ACC112 (cell line): Measurements from ENCODE around the gene PFN1.
A peak's percentile ranks its signal among the peaks of the same experiment; 100 is the strongest.
"Not testable (repeated sequence)": the region's sequence is repeated elsewhere in the genome, so short reads cannot be mapped to it uniquely, and the experiment has no call there.

Source experiments
- H2AFZ ChIP-seq: fragments of 200-600 bp; sonication (generic); one replicate; pipeline ENCODE4 v1.6.0; 2017; ENCODE audit warnings: antibody characterized with exemption, low read length; ENCODE audit not compliant: unreplicated experiment
- H3K27ac ChIP-seq: fragments of 200-600 bp; sonication (generic); 2 replicates; pipeline ENCODE4 v1.5.1; 2014; ENCODE audit warnings: low read depth, mild to moderate bottlenecking, antibody characterized with exemption, low read length, moderate library complexity
- H3K27me3 ChIP-seq: fragments of 200-600 bp; sonication (generic); 2 replicates; pipeline ENCODE4 v1.6.1; 2014; ENCODE audit warnings: mild to moderate bottlenecking, antibody characterized with exemption, low read length, moderate library complexity, mixed read lengths; ENCODE audit not compliant: insufficient read depth
- H3K36me3 ChIP-seq: fragments of 200-600 bp; sonication (generic); 2 replicates; pipeline ENCODE4 v1.6.1; 2016; ENCODE audit warnings: mild to moderate bottlenecking, antibody characterized with exemption, low read length, moderate library complexity, mixed read lengths; ENCODE audit not compliant: insufficient read depth
- H3K4me1 ChIP-seq: fragments of 200-600 bp; sonication (generic); one replicate; pipeline ENCODE4 v1.6.1; 2016; ENCODE audit warnings: low read length, mixed read lengths; ENCODE audit not compliant: insufficient read depth, unreplicated experiment, control insufficient read depth
- H3K4me3 ChIP-seq: fragments of 200-600 bp; sonication (generic); 2 replicates; pipeline ENCODE4 v1.5.1; 2014; ENCODE audit warnings: mild to moderate bottlenecking, low read depth, low read length
- H3K79me2 ChIP-seq: fragments of 200-600 bp; sonication (generic); one replicate; pipeline ENCODE4 v1.6.0; 2016; ENCODE audit warnings: low read length; ENCODE audit not compliant: control insufficient read depth, unreplicated experiment, insufficient read depth

PFN1 gene

DNA sequence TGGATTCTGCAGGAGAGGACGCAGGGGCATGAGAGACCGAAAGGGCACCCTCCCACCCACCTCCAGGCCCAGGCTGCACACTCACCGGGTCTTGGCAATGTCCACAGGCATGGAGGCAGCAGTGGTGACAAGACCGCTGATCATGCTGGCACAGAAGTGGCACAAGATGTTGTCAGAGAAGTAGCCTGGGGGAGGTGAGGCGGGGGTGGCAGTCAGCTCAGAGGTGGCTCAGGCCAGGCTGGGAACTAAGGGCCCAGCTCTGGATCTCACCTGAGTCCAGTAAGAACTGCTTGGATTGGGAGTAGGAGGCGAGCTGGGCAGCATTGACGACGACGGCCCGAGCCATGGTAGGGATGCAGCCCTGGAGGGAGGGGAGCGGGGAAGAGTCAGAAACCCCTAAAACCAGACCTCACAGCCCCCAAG is 10.2 kb downstream of the PFN1 start:
- H3K4me3 ChIP-seq = peak overlapping the region; percentile 87; the same call in 1 of the 2 replicates
- peaks cover 36% of the 10 kb centered on the region for H3K4me1 ChIP-seq
- no peak overlapping the region for H3K27ac ChIP-seq
- H2AFZ ChIP-seq = no peak overlapping the region
- no peaks in the 10 kb centered on the region for H3K36me3 ChIP-seq
- no peaks in the 10 kb centered on the region for H3K27me3 ChIP-seq
- H3K79me2 ChIP-seq = peaks cover 40% of the 10 kb centered on the region

DNA sequence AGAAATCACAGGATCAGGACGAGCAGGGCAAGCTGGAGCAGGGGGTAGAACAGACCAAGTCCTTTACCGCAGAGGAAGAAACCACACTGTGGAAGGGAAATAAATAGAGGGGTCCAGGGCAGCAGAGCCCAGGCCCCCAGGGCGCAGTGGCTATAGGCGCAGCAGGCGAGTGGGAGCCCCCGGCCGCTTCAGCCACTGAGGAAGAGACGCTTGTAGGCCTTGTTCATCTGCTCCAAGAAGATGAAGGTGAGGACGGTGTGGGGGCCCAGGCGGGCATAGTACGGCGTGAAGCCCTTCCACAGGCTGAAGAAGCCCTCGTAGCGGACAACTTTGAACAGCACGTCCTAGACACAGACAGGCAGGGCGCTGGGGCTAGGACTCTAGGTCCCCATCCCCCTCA is 10.8 kb downstream of the PFN1 start:
- Histone ChIP-seq H3K4me3 (no peak overlapping the region), H3K79me2 (peaks cover 35% of the 10 kb centered on the region), H3K36me3 (no peaks in the 10 kb centered on the region), H3K27me3 (no peaks in the 10 kb centered on the region), H2AFZ (no peak overlapping the region), H3K4me1 (peaks cover 31% of the 10 kb centered on the region), H3K27ac (no peak overlapping the region)

DNA sequence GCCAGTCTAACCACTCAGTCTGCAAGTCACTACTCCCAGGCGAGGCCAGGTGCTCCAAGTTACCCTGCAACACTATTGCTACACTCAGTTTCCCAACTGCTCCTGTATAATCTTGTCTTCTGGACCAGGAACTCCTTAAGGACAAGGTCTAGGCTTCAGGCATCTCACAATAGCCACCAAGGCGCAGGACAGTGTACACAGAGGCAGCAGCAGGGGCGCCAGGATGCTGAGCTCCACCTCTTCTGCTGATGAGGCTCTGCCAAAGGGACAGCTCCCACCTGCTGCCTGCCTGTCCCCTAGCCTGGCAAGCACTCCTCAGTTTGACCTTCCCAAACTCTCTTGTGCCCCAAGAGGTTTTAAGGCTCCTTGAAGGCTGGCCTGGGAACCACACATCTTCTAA is 11.9 kb downstream of the PFN1 start:
- Histone ChIP-seq H2AFZ (no peak overlapping the region), H3K79me2 (peaks cover 25% of the 10 kb centered on the region), H3K4me3 (no peak overlapping the region), H3K27ac (no peak overlapping the region), H3K27me3 (no peaks in the 10 kb centered on the region), H3K36me3 (no peaks in the 10 kb centered on the region), H3K4me1 (peaks cover 20% of the 10 kb centered on the region)

DNA sequence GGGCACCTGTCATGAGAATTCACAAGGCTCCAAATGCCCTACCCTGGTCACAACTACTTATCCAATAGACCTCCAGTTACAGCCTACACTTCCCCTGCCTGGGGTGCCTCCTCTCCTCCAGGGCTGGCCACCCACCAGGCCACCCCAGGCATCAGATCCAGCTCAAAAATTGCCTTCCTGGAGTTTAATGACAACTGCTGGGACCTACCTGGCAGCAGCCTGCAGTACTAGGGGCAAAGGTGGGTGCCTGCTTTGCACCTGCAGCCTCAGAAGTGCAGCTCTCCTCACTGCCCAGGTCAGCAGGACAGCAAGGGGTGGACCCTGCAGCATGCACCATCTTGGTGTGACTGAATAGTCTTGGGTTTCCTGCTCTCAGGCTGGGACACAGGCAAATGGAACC is 12.7 kb downstream of the PFN1 start:
- Histone ChIP-seq H3K79me2 (peaks cover 17% of the 10 kb centered on the region), H3K4me3 (no peak overlapping the region), H3K4me1 (peaks cover 18% of the 10 kb centered on the region), H3K27me3 (no peaks in the 10 kb centered on the region), H3K27ac (no peak overlapping the region), H2AFZ (no peak overlapping the region), H3K36me3 (peaks cover 3% of the 10 kb centered on the region; the same call in 1 of the 2 replicates)

DNA sequence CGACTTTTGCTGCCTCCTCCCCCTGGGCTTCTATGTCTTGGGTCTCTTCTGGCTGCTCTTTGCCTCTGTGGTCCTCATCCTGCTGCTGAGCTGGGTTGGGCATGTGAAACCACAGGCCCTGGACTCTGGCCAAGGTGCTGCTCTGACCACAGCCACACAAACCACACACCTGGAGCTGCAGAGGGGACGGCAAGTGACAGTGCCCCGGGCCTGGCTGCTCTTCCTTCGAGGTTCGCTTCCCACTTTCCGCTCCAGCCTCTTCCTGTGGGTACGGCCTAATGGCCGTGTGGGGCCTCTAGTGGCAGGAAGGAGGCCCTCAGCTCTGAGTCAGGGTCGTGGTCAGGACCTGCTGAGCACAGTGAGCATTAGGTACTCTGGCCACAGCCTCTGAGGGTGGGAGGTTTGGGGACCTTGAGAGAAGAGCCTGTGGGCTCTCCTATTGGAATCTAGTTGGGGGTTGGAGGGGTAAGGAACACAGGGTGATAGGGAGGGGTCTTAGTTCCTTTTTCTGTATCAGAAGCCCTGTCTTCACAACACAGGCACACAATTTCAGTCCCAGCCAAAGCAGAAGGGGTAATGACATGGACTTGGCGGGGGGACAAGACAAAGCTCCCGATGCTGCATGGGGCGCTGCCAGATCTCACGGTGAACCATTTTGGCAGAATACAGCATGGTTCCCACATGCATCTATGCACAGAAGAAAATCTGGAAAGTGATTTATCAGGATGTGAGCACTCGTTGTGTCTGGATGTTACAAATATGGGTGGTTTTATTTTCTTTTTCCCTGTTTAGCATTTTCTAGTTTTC is 14.0 kb downstream of the PFN1 start:
- H3K27me3 ChIP-seq = no peaks in the 10 kb centered on the region
- peaks cover 3% of the 10 kb centered on the region; the same call in 1 of the 2 replicates for H3K36me3 ChIP-seq
- H2AFZ ChIP-seq = no peak overlapping the region
- no peak overlapping the region for H3K4me3 ChIP-seq
- peaks cover 18% of the 10 kb centered on the region for H3K4me1 ChIP-seq
- peaks cover 16% of the 10 kb centered on the region for H3K79me2 ChIP-seq
- no peak overlapping the region for H3K27ac ChIP-seq

DNA sequence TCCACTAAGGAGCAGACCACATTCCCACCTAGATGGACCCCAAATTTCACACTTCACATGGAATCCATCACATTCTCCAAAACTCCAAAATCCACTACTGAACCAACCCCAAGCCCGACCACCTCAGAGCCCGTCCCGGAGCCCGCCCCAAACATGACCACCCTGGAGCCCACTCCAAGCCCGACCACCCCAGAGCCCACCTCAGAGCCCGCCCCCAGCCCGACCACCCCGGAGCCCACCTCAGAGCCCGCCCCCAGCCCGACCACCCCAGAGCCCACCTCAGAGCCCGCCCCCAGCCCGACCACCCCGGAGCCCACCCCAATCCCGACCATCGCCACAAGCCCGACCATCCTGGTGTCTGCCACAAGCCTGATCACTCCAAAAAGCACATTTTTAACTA is 14.7 kb downstream of the PFN1 start:
- Histone ChIP-seq H3K36me3 (peaks cover 3% of the 10 kb centered on the region; the same call in 1 of the 2 replicates), H2AFZ (no peak overlapping the region), H3K4me3 (no peak overlapping the region), H3K79me2 (peaks cover 9% of the 10 kb centered on the region), H3K27me3 (no peaks in the 10 kb centered on the region), H3K27ac (no peak overlapping the region), H3K4me1 (peaks cover 13% of the 10 kb centered on the region)

DNA sequence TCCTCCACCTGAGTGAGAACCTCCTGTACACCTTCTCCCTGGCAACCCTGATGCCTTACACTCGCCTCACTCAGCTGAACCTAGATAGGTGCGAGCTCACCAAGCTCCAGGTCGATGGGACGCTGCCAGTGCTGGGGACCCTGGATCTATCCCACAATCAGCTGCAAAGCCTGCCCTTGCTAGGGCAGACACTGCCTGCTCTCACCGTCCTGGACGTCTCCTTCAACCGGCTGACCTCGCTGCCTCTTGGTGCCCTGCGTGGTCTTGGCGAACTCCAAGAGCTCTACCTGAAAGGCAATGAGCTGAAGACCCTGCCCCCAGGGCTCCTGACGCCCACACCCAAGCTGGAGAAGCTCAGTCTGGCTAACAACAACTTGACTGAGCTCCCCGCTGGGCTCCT is 15.6 kb downstream of the PFN1 start:
- Histone ChIP-seq H3K27ac (no peak overlapping the region), H3K4me1 (peaks cover 9% of the 10 kb centered on the region), H3K36me3 (peaks cover 3% of the 10 kb centered on the region; the same call in 1 of the 2 replicates), H3K4me3 (no peak overlapping the region), H2AFZ (no peak overlapping the region), H3K27me3 (no peaks in the 10 kb centered on the region), H3K79me2 (no peaks in the 10 kb centered on the region)

DNA sequence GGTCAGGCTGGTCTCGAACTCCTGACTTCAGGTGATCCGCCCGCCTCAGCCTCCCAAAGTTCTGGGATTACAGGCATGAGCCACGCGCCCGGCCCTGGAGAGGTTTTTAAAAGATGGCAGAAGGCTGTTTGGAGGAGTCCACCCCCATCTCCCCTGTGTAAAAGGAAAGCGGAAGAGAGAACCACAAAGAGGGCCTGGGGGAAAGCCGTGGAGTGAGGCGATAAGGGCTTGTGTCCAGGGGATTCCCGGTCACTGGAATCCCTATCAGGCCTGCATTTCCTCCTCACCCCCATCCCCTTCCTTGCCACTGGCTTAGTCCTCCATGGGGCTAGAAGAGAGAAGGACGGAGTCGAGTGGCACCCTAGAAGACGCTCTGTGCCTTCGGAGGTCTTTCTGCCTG is 16.4 kb downstream of the PFN1 start, which contains the start of gene GP1BA:
TSS of gene GP1BA (plus strand) at position 315 of the 400 bp plus-strand sequence. CDS start 328 bp downstream, outside the sequence.
- Histone ChIP-seq H3K27ac (no peak within 1 kb of the TSS), H3K4me1 (peaks cover 9% of the 10 kb centered on the region), H3K36me3 (peaks cover 3% of the 10 kb centered on the region; the same call in 1 of the 2 replicates), H3K27me3 (no peaks in the 10 kb centered on the region), H2AFZ (no peak within 1 kb of the TSS), H3K4me3 (no peak within 1 kb of the TSS), H3K79me2 (no peaks in the 10 kb centered on the region)

DNA sequence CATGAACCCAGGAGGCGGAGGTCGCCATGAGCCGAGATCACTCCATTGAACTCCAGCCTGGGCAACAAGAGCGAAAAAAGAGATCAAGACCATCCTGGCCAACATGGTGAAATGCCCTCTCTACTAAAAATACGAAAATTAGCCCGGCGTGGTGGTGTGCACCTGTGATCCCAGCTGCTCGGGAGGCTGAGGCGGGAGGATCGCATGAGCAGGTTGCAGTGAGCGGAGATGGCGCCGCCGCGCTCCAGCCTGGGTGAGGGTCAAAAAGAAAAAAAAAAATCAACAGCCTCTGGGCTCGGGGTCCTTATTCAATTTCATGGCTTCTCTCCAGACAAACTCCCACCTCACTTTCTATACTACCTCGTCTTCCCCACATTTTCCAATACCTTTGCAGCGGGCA is 19.4 kb downstream of the PFN1 start:
- H3K27me3 ChIP-seq = no peaks in the 10 kb centered on the region
- peaks cover under 1% of the 10 kb centered on the region for H3K4me1 ChIP-seq
- peaks cover 3% of the 10 kb centered on the region; the same call in 1 of the 2 replicates for H3K36me3 ChIP-seq
- no peak overlapping the region for H3K27ac ChIP-seq
- H3K4me3 ChIP-seq = no peak overlapping the region
- H3K79me2 ChIP-seq = no peaks in the 10 kb centered on the region
- no peak overlapping the region for H2AFZ ChIP-seq

DNA sequence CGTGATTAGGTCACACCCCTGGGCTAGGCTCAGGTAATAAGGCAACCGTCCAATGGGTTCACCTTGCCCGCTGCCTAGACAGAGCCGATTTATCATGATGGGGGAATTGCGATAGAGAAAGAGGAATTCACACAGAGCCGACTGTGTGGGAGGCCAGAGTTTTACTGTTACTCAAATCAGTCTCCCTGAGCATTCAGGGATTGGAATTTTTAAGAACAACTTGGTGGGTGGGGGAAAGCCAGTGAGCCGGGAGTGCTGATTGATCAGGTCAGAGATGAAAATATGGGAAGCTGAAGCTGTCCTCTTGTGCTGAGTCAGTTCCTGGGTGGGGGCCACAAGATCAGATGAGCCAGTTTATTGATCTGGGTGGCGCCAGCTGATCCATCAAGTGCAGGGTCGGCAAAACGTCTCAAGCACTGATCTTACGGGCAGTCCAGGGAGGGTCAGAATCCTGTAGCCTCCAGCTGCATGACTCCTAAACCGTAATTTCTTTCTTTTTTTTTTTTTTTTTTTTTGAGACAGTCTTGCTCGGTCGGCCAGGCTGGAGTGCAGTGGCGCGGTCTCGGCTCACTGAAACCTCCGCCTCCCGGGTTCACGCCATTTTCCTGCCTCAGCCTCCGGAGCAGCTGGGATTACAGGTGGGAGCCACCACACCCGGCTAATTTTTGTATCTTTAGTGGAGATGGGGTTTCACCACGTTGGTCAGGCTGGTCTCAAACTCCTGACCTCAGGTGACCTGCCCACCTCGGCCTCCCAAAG is 21.6 kb downstream of the PFN1 start:
- H3K27ac ChIP-seq, H3K36me3 ChIP-seq, H3K4me3 ChIP-seq, H3K79me2 ChIP-seq, H3K27me3 ChIP-seq, H3K4me1 ChIP-seq, H2AFZ ChIP-seq: not testable (repeated sequence)
